Brain microvascular endothelial cell (primary cell): ENCODE data around the gene LIMK1.

ENCODE experiments used
- DNase-seq: peaks from one replicate; pipeline ENCODE4 v3.0.0-alpha.2; 2020
- H3K27ac ChIP-seq: fragments of 250-450 bp; sonication (Bioruptor Pico); 2 replicates; pipeline ENCODE4 v1.5.1; 2020; ENCODE audit warnings: mild to moderate bottlenecking, moderate library complexity
- H3K27me3 ChIP-seq: fragments of 250-450 bp; sonication (Bioruptor Pico); replicated peaks from 2 replicates; pipeline ENCODE4 v1.5.1; 2020; ENCODE audit warnings: mild to moderate bottlenecking
- H3K36me3 ChIP-seq: fragments of 250-450 bp; sonication (Bioruptor Pico); replicated peaks from 2 replicates; pipeline ENCODE4 v1.5.1; 2020; ENCODE audit warnings: mild to moderate bottlenecking
- H3K4me3 ChIP-seq: 2 replicates; pipeline ENCODE4 v1.5.1; 2011; ENCODE audit warnings: low read depth, mild to moderate bottlenecking, control low read depth, low read length, moderate library complexity
- in situ Hi-C: cut with HindIII; loops from 2 replicates; pipeline ENCODE4 v1.10.0; 2017; ENCODE audit warnings: low sequenced_read_pairs, low pct_ligation_motif_present
- TF ChIP-seq, protein P1 (sequence below): IDR thresholded peaks from 2 replicates; pipeline ENCODE4 v1.5.1; 2011; ENCODE audit warnings: low read depth, mild to moderate bottlenecking, moderate library complexity, low read length, control low read depth, inconsistent platforms; ENCODE audit errors: missing control alignments

The LIMK1 gene

DNA sequence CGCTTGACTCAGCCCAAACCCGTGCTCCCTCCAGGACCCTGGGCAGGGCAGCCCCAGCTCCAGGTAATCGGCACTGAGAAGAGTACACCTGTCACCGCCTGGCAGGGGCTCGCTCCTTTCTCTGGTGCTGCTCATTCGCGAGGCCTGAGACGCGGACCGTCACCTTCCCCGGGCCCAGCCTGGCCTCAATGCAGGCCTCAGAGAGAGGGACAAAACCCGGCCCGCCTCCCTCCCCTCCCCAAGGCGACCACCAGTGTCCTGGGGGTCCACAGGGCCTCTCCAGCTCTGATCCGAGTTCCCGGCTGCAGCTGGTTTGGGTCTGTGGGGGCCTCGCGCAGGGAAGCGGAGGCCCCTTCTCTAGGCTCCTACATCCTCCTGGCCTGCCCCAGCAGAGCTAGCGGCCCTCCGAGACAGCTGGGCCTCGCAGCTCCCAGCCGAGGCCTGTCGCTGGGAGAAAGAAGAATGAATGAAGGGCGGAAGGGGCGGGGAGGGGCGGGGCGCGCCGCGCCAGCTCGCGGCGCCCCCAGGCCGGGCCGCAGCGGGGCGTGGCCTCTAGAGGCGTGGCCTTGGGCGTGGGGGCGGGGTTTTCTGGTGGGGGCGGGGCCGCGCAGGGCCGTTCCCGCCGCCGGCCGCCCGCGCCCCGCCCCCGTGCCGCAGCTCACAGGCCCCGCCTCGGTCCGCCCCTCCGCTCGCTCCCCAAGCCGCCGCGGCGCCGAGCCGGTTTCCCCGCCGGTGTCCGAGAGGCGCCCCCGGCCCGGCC, at the start of gene LIMK1:
TSS of gene LIMK1 (plus strand) at position 688 of the 760 bp plus-strand sequence. CDS start 187 bp downstream, outside the sequence.
- H3K27ac ChIP-seq: peak within 1 kb of the TSS; percentile 76
- no peaks in the 10 kb centered on the region for H3K27me3 ChIP-seq
- peak; percentile 47 for DNase-seq
- peak within 1 kb of the TSS; percentile 70 for H3K4me3 ChIP-seq
- in situ Hi-C loops: no loop called here
- TF ChIP-seq, protein P1, sequence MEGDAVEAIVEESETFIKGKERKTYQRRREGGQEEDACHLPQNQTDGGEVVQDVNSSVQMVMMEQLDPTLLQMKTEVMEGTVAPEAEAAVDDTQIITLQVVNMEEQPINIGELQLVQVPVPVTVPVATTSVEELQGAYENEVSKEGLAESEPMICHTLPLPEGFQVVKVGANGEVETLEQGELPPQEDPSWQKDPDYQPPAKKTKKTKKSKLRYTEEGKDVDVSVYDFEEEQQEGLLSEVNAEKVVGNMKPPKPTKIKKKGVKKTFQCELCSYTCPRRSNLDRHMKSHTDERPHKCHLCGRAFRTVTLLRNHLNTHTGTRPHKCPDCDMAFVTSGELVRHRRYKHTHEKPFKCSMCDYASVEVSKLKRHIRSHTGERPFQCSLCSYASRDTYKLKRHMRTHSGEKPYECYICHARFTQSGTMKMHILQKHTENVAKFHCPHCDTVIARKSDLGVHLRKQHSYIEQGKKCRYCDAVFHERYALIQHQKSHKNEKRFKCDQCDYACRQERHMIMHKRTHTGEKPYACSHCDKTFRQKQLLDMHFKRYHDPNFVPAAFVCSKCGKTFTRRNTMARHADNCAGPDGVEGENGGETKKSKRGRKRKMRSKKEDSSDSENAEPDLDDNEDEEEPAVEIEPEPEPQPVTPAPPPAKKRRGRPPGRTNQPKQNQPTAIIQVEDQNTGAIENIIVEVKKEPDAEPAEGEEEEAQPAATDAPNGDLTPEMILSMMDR: no peak
- H3K36me3 ChIP-seq: peaks cover 21% of the 10 kb centered on the region

DNA sequence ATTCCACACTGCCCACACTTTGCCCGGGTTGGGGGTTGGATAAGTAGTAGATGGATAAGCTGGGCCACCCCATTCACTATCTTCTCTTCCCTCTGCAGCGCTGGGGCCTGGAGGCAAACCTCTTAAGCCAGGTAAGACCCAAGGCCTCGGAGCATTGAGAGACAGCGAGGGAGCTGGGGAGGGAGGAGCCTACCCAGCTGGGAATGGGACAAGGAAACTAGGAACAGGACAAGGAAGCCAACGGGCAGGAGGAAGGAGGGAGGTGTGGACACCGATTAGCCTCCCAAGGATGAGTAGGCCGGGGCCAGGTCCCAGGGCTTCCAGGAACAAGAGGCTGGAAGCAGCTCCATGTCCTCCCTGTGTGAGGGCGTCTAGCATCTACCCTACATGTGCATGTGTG, 46.0 kb upstream of the LIMK1 start:
- Histone ChIP-seq H3K4me3 (no peak overlapping the region), H3K36me3 (no peaks in the 10 kb centered on the region), H3K27me3 (no peaks in the 10 kb centered on the region), H3K27ac (no peak overlapping the region)
- TF ChIP-seq, protein P1: no peak
- no peak for DNase-seq
- in situ Hi-C loops: no loop called here

DNA sequence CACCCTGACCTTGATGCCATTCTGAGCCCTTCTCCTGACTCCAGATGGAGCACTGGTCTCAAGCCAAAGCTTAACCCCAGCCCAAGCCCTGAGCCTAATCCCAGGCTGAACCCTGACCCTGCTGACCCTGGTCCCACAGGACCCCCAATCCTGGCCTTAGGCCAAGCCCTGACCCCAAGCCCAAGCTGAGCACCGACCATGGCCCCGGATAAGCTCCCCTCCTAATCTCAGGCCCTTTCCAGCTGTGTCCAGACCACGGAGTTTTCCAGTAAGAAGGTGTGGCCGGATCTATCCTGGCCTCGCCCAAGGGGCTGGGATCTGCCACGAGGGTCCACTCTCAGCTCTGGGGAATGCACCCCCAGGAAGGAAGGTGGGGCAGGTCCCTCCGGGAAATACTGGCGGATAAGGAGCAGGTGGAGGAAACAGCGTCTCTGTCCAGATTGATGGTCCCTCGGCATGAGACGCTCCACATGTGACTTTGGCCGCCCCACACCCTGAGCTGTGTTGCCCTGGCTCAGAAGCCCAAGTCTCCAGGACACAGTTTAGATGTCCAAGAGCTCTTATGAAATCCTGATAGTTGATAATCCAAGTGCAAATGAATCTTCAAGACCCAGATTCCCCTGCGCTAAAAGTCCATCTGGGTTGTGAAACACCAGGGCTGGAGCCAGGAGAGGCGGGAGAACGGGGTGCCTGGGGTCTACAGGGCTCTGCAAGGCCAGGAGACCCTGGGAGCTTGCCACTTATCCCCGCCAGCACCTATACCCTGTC, 45.2 kb upstream of the LIMK1 start:
- Histone ChIP-seq H3K27me3 (no peaks in the 10 kb centered on the region), H3K4me3 (no peak overlapping the region)

DNA sequence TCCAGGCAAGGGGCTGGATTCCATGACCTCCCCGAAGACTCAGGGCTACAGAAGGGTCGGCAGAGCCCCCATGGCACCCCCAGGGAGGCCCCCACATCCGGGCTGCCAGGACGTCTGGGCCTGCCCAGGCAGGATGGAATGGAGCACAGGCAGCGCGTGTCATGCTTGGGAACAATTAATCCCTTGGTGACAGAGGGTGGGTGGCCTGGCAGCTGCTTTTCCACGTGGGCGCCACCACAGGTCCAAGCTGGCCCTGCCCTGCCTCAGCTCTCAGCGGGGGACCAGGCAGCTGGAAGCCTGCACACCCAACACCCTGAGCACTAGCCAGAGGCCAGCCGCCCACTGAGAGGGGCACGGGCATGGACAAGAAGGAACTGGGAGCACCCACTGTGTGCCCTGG, 44.3 kb upstream of the LIMK1 start:
- Histone ChIP-seq H3K27ac (no peak overlapping the region), H3K27me3 (no peaks in the 10 kb centered on the region), H3K4me3 (no peak overlapping the region), H3K36me3 (no peaks in the 10 kb centered on the region)
- no peak for DNase-seq
- in situ Hi-C loops: no loop called here
- TF ChIP-seq, protein P1: no peak

More for the DNA sequence above, 45.2 kb upstream of the LIMK1 start:
- no peak overlapping the region for H3K27ac ChIP-seq
- in situ Hi-C loops: no loop called here
- TF ChIP-seq, protein P1: no peak
- DNase-seq: no peak
- no peaks in the 10 kb centered on the region for H3K36me3 ChIP-seq

DNA sequence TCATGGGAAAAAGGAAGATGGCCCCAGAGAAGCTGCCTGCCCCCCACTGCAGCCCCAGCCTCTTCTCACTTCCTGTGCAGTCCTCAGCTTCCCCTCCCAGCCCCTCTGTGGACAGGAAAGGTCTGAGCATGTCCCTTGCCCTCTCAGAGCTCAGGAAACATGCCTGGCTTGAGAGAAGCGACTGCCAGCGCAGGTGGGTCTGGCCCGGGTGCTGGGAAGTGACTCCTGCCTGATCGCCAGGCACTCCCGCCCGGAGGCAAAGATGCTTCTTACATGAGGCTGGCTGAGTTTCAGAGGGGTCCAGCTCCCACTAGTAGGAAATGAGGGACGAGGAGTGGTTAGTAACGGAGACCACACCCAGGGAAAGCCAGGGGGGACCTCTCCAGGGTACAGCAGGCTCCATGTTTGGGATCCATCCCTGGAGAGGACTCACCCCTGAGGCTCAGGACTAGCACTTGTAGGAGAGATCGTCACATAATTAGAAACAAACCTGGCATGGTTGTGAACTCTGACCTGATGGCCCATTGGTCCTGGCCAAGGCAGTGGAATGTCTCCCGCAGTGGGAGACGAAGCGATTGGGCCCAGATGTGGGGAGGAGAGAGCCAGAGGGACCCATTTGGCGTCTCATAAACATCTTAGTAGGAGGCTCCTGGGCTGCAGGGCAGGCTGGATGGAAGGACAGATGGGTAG, 43.4 kb upstream of the LIMK1 start:
- Histone ChIP-seq H3K27ac (no peak overlapping the region), H3K4me3 (no peak overlapping the region), H3K27me3 (no peaks in the 10 kb centered on the region), H3K36me3 (no peaks in the 10 kb centered on the region)
- in situ Hi-C loops: no loop called here
- DNase-seq: no peak
- TF ChIP-seq, protein P1: no peak
